MCF 10A (cell line): Measurements from ENCODE around the gene RELL1. TPM values are rescaled to one million over a fixed set of nuclear protein-coding genes. Genes with fewer than 3 reads are reported as not detected.

Source experiments
- BruUV-seq: library from RNA; stranded (reverse); fragments of 400-500 nt; replicated peaks from 2 replicates; lab custom pipeline; 2021; lab: Mats Ljungman, UMichigan
- CTCF ChIA-PET: fragments of 300-600 bp; sonication (Branson Sonifier 250); formaldehyde crosslinking; extraction: SDS; loops from one replicate; lab custom pipeline; 2021; ENCODE audit warnings: antibody characterized with exemption, inconsistent platforms; lab: Yijun Ruan, JAX
- POLR2A ChIA-PET: fragments of 300-600, 350-650 bp; sonication (Branson Sonifier 250); formaldehyde crosslinking; extraction: SDS; loops from one replicate; lab custom pipeline; 2020; ENCODE audit warnings: antibody characterized with exemption, inconsistent platforms; lab: Yijun Ruan, JAX
- DNase-seq: peaks from one replicate; pipeline ENCODE4 v3.0.0-alpha.2; 2018; ENCODE audit not compliant: unreplicated experiment
- H3K27ac Mint-ChIP-seq: one replicate; pipeline ENCODE4 v1.8.0; 2022; ENCODE audit warnings: mild to moderate bottlenecking, low read depth, mixed read lengths; ENCODE audit not compliant: unreplicated experiment
- H3K27me3 Mint-ChIP-seq: one replicate; pipeline ENCODE4 v1.8.0; 2022; ENCODE audit warnings: mixed read lengths; ENCODE audit not compliant: insufficient read depth, unreplicated experiment
- H3K36me3 Mint-ChIP-seq: one replicate; pipeline ENCODE4 v1.8.0; 2022; ENCODE audit warnings: mild to moderate bottlenecking, moderate library complexity, mixed read lengths; ENCODE audit not compliant: insufficient read depth, unreplicated experiment
- H3K4me1 Mint-ChIP-seq: one replicate; pipeline ENCODE4 v1.8.0; 2022; ENCODE audit warnings: mixed read lengths; ENCODE audit not compliant: insufficient read depth, unreplicated experiment
- H3K4me3 Mint-ChIP-seq: one replicate; pipeline ENCODE4 v1.8.0; 2022; ENCODE audit warnings: mild to moderate bottlenecking, moderate library complexity, mixed read lengths; ENCODE audit not compliant: unreplicated experiment
- H3K9me3 Mint-ChIP-seq: one replicate; pipeline ENCODE4 v1.8.0; 2022; ENCODE audit warnings: mixed read lengths; ENCODE audit not compliant: unreplicated experiment
- intact Hi-C: fragments of 100-400 bp; cut with micrococcal nuclease; formaldehyde crosslinking; loops from 2 replicates; pipeline ENCODE4 v1.14.1; 2022
- total RNA-seq: library from RNA; stranded (reverse); gene quantifications from 2 replicates; pipeline ENCODE4 v1.2.3, GENCODE V29; 2022
- TF ChIP-seq, protein P1 (sequence below): fragments of 200-600 bp; IDR thresholded peaks from one replicate; pipeline ENCODE4 v1.8.0; 2022; ENCODE audit warnings: antibody characterized with exemption, mild to moderate bottlenecking; ENCODE audit not compliant: unreplicated experiment

The RELL1 gene
- total RNA-seq, 1 experiment from 2014 or later, result 28.6 TPM

DNA sequence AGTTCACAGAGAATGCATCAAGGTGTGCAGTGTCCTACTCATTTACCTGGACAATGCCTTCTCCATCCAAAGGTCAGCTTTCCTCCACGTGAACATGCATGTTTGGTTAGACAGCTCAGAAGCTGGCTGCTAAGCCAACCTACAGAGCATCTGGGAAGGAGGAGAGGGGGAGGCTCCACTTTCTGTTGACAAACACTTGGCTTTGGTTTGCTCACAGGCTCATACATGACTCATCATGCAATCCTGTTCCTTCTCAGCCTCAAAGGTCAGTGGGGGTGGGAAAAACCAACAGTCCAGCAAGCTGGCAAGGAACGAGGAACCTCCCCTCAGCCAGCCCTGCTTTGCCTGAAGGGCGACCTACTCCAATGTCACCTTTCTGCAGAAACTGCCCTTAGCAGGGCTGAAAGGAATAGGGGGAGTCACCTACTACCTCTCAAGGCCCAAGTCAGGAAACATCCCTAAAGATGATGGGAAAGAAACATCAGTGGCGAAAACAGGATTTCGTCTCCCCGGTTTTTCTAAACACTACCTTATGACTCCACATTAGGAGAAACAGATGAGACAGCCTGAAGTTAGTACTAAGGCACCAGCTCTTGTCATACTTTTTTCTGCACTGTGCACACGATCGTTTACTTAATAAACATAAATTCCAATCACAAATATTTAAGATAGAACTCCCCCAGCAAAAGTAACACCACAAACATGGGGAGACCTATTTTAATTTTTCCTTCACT lies 37.9 kb downstream of the RELL1 start:
- peak overlapping the region; percentile 81 for H3K27ac Mint-ChIP-seq
- intact Hi-C loops, result loop anchor here (1.0 to 2.0 kb wide), 3 partner anchors 19 to 45 kb away; partner anchors contain the start of gene RELL1

DNA sequence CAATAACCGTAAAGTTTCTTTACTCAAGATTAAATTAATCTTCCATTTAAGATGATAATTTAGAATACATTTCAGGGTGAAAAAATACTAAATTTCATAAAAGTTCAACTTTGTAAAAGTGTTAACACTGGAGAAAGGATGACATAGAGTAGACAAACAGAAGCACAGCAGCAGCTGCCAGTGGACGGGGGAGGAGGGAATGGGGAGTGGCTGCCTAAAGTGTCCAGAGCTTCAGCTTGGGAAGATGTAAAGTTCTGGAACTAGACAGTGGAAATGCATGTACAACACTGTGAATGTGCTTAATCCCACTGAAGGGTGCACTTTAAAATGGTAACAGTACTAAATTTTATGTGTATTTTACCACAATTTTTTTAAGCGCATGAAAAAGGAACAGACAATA lies 39.9 kb downstream of the RELL1 start:
- Mint-ChIP-seq H3K4me3 (no peak overlapping the region), H3K27ac (no peak overlapping the region), H3K27me3 (no peaks in the 10 kb centered on the region), H3K36me3 (peaks cover 29% of the 10 kb centered on the region), H3K9me3 (no peaks in the 10 kb centered on the region), H3K4me1 (peaks cover 16% of the 10 kb centered on the region)
- ChIA-PET CTCF (interaction anchor here (0.6 to 2.8 kb wide), 2 partner anchors 44 to 119 kb away, joined by 3 to 13 read pairs; no protein-coding TSS in a partner anchor), POLR2A (no interaction called here)
- intact Hi-C loops, result no loop called here
- no peak for DNase-seq
- TF ChIP-seq, protein P1, sequence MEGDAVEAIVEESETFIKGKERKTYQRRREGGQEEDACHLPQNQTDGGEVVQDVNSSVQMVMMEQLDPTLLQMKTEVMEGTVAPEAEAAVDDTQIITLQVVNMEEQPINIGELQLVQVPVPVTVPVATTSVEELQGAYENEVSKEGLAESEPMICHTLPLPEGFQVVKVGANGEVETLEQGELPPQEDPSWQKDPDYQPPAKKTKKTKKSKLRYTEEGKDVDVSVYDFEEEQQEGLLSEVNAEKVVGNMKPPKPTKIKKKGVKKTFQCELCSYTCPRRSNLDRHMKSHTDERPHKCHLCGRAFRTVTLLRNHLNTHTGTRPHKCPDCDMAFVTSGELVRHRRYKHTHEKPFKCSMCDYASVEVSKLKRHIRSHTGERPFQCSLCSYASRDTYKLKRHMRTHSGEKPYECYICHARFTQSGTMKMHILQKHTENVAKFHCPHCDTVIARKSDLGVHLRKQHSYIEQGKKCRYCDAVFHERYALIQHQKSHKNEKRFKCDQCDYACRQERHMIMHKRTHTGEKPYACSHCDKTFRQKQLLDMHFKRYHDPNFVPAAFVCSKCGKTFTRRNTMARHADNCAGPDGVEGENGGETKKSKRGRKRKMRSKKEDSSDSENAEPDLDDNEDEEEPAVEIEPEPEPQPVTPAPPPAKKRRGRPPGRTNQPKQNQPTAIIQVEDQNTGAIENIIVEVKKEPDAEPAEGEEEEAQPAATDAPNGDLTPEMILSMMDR, result no peak
- BruUV-seq, result no TSS peak

More for the DNA sequence above, 37.9 kb downstream of the RELL1 start:
- Mint-ChIP-seq H3K27me3 (no peaks in the 10 kb centered on the region), H3K9me3 (no peaks in the 10 kb centered on the region), H3K4me3 (peak overlapping the region; percentile 52), H3K36me3 (peaks cover 34% of the 10 kb centered on the region), H3K4me1 (peaks cover 5% of the 10 kb centered on the region)
- BruUV-seq, result no TSS peak
- ChIA-PET POLR2A (interaction anchor here (0.6 to 1.6 kb wide), 9 partner anchors 12 to 70 kb away, joined by 3 to 16 read pairs (median 3); no protein-coding TSS in a partner anchor), CTCF (interaction anchor here (1.0 to 1.5 kb wide), 3 partner anchors 18 to 154 kb away, joined by 3 to 4 read pairs (median 3); no protein-coding TSS in a partner anchor)
- peak; percentile 97 for DNase-seq
- TF ChIP-seq, protein P1, result no peak

DNA sequence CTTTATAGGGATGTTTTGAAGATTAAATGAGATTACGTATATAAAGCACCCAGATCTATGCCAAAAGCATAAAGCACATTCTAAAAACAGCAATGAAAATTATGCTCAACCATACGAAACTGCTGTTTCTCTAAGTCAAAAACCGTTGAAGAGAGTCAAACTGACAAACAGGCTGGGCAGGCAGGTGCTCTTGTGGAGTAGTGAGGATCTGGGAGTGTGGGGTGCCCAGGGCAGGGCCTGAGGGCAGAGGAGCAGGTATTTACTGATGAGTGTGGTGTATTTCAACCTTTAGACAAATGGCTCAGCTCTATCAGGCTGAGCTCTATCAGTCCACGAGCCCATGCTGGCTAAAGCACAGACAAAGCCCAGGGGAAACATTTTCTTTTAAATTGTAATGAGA lies 40.4 kb downstream of the RELL1 start:
- intact Hi-C loops, result no loop called here
- Mint-ChIP-seq H3K4me3 (no peak overlapping the region), H3K27ac (no peak overlapping the region), H3K27me3 (no peaks in the 10 kb centered on the region), H3K9me3 (no peaks in the 10 kb centered on the region), H3K36me3 (peaks cover 29% of the 10 kb centered on the region), H3K4me1 (peaks cover 16% of the 10 kb centered on the region)
- CTCF ChIA-PET, result interaction anchor here (0.6 to 2.8 kb wide), 2 partner anchors 43 to 120 kb away, joined by 3 to 13 read pairs; no protein-coding TSS in a partner anchor
- no TSS peak for BruUV-seq
- TF ChIP-seq, protein P1, result no peak
- no peak for DNase-seq
- POLR2A ChIA-PET, result interaction anchor here (0.7 kb wide), 1 partner anchor 11 kb away, joined by 3 read pairs; no protein-coding TSS in a partner anchor

DNA sequence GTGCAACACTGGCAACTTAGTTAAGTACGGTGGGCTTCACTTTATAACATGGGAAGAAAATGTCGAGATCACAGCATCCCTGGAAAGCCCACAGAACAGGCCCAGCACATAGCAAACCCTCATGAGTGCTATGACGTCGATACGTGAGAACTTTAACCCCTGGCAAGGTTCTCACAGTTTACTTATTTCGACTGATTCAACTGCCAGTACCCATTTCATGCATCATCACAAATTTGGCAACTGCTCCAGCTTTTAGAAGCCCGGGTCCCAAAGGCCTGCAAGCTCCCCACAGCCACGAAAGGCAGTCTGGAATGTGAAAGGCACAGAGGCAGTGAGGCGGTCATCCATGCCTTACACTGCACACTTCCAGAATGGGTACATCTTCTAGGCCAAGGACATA lies 41.2 kb downstream of the RELL1 start:
- intact Hi-C loops, result no loop called here
- Mint-ChIP-seq H3K9me3 (no peaks in the 10 kb centered on the region), H3K27me3 (no peaks in the 10 kb centered on the region), H3K36me3 (peaks cover 29% of the 10 kb centered on the region), H3K4me1 (peaks cover 16% of the 10 kb centered on the region), H3K27ac (no peak overlapping the region), H3K4me3 (no peak overlapping the region)
- ChIA-PET CTCF (interaction anchor here (2.8 kb wide), 1 partner anchor 42 kb away, joined by 13 read pairs; no protein-coding TSS in a partner anchor), POLR2A (no interaction called here)
- DNase-seq, result no peak
- BruUV-seq, result no TSS peak
- TF ChIP-seq, protein P1, result no peak
